GM13976 (cell line): ENCODE results near the gene ZDHHC11.
"Not testable (repeated sequence)": the region's sequence is repeated elsewhere in the genome, so short reads cannot be mapped to it uniquely, and the experiment has no call there.

Experiments used
- DNase-seq: peaks from one replicate; pipeline ENCODE4 v3.0.0; 2012; ENCODE audit warnings: low spot score
- in situ Hi-C: fragments of 300-500 bp; cut with MboI; formaldehyde crosslinking; loops from one replicate; pipeline ENCODE4 v1.12.0; 2022; ENCODE audit warnings: low sequenced_read_pairs, mixed read lengths, inconsistent platforms; ENCODE audit not compliant: unreplicated experiment
- TF ChIP-seq, protein P1 (sequence below): IDR thresholded peaks from 2 replicates; pipeline ENCODE4 v1.5.1; 2012; ENCODE audit warnings: borderline replicate concordance, mild to moderate bottlenecking; ENCODE audit not compliant: insufficient read depth; ENCODE audit errors: extremely low read depth, missing control alignments, control extremely low read depth

ZDHHC11 gene

DNA sequence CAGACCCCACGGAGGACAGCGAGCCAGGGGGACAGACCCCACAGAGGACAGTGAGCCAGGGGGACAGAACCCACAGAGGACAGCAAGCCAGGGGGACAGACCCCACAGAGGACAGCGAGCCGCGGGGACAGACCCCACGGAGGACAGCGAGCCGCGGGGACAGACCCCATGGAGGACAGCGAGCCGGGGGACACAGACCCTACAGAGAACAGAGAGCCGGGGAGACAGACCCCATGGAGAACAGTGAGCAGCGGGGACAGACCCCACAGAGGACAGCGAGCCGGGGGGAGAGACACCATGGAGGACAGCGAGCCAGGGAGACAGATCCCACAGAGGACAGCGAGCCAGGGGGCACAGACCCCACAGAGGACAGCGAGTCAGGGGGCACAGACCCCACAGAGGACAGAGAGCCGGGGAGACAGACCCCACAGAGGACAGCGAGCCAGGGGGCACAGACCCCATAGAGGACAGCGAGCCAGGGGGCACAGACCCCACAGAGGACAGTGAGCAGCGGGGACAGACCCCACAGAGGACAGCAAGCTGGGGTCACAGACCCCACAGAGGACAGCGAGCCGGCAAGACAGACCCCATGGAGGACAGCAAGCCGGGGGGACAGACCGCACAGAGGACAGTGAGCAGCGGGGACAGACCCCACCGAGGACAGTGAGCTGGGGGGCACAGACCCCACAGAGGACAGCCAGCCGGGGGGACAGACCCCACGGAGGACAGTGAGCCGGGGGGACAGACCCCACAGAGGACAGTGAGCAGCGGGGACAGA, 4.4 kb upstream of the ZDHHC11 start:
- TF ChIP-seq, protein P1, sequence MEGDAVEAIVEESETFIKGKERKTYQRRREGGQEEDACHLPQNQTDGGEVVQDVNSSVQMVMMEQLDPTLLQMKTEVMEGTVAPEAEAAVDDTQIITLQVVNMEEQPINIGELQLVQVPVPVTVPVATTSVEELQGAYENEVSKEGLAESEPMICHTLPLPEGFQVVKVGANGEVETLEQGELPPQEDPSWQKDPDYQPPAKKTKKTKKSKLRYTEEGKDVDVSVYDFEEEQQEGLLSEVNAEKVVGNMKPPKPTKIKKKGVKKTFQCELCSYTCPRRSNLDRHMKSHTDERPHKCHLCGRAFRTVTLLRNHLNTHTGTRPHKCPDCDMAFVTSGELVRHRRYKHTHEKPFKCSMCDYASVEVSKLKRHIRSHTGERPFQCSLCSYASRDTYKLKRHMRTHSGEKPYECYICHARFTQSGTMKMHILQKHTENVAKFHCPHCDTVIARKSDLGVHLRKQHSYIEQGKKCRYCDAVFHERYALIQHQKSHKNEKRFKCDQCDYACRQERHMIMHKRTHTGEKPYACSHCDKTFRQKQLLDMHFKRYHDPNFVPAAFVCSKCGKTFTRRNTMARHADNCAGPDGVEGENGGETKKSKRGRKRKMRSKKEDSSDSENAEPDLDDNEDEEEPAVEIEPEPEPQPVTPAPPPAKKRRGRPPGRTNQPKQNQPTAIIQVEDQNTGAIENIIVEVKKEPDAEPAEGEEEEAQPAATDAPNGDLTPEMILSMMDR = no peak
- in situ Hi-C loops = no loop called here
- no peak for DNase-seq

DNA sequence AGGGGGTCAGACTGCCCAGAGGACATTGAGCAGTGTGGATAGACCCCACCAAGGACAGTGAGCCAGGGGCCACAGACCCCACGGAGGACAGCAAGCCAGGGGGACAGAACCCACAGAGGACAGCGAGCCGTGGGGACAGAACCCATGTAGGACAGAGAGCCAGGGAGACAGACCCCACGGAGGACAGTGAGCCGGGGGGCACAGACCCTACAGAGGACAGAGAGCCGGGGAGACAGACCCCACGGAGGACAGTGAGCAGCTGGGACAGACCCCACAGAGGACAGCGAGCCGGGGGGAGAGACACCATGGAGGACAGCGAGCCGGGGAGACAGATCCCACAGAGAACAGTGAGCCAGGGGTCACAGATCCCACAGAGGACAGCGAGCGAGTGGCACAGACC, 3.4 kb upstream of the ZDHHC11 start:
- TF ChIP-seq, protein P1 = no peak
- DNase-seq = no peak
- in situ Hi-C loops = no loop called here

DNA sequence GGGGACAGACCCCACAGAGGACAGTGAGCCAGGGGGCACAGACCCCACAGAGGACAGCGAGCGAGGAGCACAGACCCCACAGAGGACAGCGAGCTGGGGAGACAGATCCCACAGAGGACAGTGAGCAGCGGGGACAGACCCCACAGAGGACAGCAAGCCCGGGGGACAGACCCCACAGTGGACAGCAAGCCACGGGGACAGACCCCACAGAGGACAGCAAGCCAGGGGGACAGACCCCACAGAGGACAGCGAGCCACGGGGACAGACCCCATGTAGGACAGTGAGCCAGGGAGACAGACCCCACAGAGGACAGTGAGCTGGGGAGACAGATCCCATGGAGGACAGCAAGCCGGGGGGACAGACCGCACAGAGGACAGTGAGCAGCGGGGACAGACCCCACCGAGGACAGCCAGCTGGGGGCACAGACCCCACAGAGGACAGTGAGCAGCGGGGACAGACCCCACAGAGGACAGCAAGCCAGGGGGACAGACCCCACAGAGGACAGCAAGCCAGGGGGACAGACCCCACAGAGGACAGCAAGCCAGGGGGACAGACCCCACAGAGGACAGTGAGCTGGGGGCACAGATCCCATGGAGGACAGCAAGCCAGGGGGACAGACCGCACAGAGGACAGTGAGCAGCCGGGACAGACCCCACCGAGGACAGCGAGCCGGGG, 2.8 kb upstream of the ZDHHC11 start:
- DNase-seq, in situ Hi-C loops: not testable (repeated sequence)

DNA sequence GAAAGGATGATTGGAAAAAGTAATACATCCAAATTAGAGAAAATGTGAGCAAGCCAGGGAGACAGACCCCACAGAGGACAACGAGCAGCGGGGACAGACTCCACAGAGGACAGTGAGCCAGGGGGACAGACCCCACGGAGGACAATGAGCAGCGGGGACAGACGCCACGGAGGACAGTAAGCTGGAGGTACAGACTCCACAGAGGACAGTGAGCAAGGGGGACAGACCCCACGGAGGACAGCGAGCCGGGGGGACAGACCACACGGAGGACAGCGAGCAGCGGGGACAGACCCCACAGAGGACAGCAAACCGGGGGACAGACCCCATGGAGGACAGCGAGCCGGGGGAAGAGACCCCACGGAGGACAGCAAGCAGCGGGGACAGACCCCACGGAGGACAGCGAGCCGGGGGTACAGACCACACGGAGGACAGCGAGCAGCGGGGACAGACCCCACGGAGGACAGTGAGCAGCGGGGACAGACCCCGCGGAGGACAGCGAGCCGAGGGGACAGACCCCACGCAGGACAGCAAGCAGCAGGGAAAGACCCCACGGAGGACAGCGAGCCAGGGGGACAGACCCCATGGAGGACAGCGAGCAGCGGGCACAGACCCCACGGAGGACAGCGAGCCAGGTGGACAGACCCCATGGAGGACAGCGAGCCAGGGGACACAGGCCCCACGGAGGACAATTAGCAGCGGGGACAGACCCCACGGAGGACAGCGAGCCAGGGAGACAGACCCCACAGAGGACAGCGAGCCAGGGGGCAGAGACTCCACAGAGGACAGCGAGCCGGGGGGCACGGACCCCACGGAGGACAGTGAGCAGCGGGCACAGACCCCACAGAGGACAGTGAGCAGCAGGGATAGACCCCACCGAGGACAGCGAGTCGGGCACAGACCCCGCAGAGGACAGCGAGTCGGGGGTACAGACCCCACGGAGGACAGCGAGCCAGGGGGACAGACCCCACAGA, 1.9 kb upstream of the ZDHHC11 start:
- TF ChIP-seq, protein P1 = no peak
- no peak for DNase-seq
- in situ Hi-C loops = no loop called here

DNA sequence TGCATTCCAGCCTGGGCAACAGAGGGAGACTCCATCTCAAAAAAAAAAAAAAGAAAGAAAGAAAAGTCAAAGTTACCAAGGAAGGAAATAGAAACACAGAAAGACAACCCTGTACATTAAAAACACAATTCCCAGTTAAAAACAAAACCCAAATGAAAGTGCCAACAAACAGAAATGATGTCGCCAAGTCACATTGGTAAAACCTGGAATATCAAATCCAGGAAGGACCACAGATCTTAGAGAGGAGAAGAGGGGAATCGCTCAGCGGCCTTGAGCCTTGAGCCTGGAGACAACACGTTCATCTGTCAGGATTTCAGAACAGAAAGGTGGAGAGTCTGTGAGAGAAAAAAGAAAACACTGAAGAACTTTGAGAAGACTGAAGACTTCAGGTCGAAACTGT, 1.2 kb upstream of the ZDHHC11 start:
- in situ Hi-C loops = no loop called here
- TF ChIP-seq, protein P1 = no peak
- no peak for DNase-seq

DNA sequence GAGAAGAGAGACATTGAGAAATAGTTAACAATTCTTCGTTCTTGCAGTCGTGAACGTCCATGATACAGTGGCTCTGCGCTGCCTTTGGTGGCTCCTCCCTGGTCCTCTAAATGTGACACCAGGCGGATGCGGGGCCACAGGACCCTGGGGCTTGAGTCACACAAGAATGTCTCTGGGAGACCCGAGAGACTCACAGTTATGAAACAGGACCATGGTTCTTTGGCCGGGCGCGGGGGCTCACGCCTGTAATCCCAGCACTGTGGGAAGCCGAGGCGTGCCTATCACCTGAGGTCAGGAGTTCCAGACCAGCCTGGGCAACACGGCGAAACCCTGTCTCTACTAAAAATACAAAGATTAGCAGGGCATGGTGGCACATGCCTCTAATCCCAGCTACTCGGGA, 767 bp upstream of the ZDHHC11 start:
- in situ Hi-C loops = no loop called here
- DNase-seq = no peak
- TF ChIP-seq, protein P1 = no peak
